ENCODE results near the gene PNPT1. TPM values are rescaled to one million over a fixed set of nuclear protein-coding genes. Genes with fewer than 3 reads are reported as not detected.

PNPT1 gene
- total RNA-seq, 6 experiments from 2014 or later = 22.5 to 31.5 (median 25.8) TPM

- Mint-ChIP-seq H3K9me3 (no peaks in the 10 kb centered on the region), H3K27me3 (ENCODE audit: insufficient read depth) (no peaks in the 10 kb centered on the region), H3K36me3 (ENCODE audit: low read depth) (peaks cover 4% of the 10 kb centered on the region; the same call in 1 of the 2 replicates), H3K27ac (peak overlapping the region; percentile 74), H3K4me1 (ENCODE audit: low read depth) (peaks cover 28% of the 10 kb centered on the region), H3K4me3 (no peak overlapping the region)
- peak; percentile 90 for DNase-seq
- TF ChIP-seq CTCF (IDR thresholded peaks at IDR 0.05) = no peak
Observed at GRCh38 chr2:55590810-55591440, 102.7 kb downstream of the PNPT1 start.

- H3K9me3 Mint-ChIP-seq = no peaks in the 10 kb centered on the region
- H3K4me1 Mint-ChIP-seq (ENCODE audit: low read depth) = peaks cover 56% of the 10 kb centered on the region
- peak overlapping the region; percentile 96 for H3K27ac Mint-ChIP-seq
- DNase-seq = peak; percentile 75
- H3K36me3 Mint-ChIP-seq (ENCODE audit: low read depth) = peaks cover 15% of the 10 kb centered on the region
- no peak for TF ChIP-seq CTCF (IDR thresholded peaks at IDR 0.05)
- peak overlapping the region; percentile 59 for H3K4me3 Mint-ChIP-seq
- no peaks in the 10 kb centered on the region for H3K27me3 Mint-ChIP-seq (ENCODE audit: insufficient read depth)
Observed at GRCh38 chr2:55585451-55586080, 108.1 kb downstream of the PNPT1 start.

Other genes with a start within 250 kb of the PNPT1 start
- 10 to 100 TPM; 28.2 to 33.0 (median 32.1) TPM for gene CFAP36, start 174.1 kb downstream of the PNPT1 start, total RNA-seq (2021; fragmentation: NEBNext Ultra II Directional; extraction: Animal tissue kit (Norgen Biotek cat#: 25700))
- 10 to 100 TPM; 37.1 to 43.1 (median 39.8) TPM for gene PPP4R3B, start 76.2 kb downstream of the PNPT1 start, total RNA-seq (2021; fragmentation: NEBNext Ultra II Directional; extraction: Animal tissue kit (Norgen Biotek cat#: 25700))
- gene EFEMP1, start 229.9 kb upstream of the PNPT1 start, total RNA-seq (2021; fragmentation: NEBNext Ultra II Directional; extraction: Animal tissue kit (Norgen Biotek cat#: 25700)) = 10 to 100 TPM; 42.1 to 63.5 (median 51.9) TPM

Measured in HFFc6 (cell line).